Sigmoid colon (tissue), 4 donors: ENCODE data around the gene ADM.

Source experiments
- CTCF ChIP-seq, 4 experiments: fragments of 450-650 bp in 3 of 4; fragments of 200-600 bp in 1 of 4; IDR thresholded peaks; one replicate each; pipeline ENCODE4 v1.5.1; 2016 to 2019; ENCODE audit warnings: antibody characterized with exemption in 4 of 4, mild to moderate bottlenecking in 3 of 4, moderate library complexity in 2 of 4
- POLR2A ChIP-seq, 2 donors: fragments of 450-650 bp; IDR thresholded peaks; one replicate each; pipeline ENCODE4 v1.6.1; 2016; ENCODE audit warnings: antibody characterized with exemption in 2 of 2, mild to moderate bottlenecking in 2 of 2, moderate library complexity in 2 of 2
- POLR2AphosphoS5 ChIP-seq, 4 donors: sonication (generic); formaldehyde crosslinking; IDR thresholded peaks; one replicate each; pipeline ENCODE4 v1.6.1; 2017; ENCODE audit warnings: antibody characterized with exemption in 4 of 4

GRCh38 chr11:10317776-10318526 lies 13.1 kb downstream of the ADM start:
- TF ChIP-seq CTCF (IDR thresholded peaks at IDR 0.05) (no peak), POLR2AphosphoS5 (IDR thresholded peaks at IDR 0.05) (no peak), POLR2A (IDR thresholded peaks at IDR 0.05) (no peak)
